ENCODE measurements around the gene MAP2K2.

DNA sequence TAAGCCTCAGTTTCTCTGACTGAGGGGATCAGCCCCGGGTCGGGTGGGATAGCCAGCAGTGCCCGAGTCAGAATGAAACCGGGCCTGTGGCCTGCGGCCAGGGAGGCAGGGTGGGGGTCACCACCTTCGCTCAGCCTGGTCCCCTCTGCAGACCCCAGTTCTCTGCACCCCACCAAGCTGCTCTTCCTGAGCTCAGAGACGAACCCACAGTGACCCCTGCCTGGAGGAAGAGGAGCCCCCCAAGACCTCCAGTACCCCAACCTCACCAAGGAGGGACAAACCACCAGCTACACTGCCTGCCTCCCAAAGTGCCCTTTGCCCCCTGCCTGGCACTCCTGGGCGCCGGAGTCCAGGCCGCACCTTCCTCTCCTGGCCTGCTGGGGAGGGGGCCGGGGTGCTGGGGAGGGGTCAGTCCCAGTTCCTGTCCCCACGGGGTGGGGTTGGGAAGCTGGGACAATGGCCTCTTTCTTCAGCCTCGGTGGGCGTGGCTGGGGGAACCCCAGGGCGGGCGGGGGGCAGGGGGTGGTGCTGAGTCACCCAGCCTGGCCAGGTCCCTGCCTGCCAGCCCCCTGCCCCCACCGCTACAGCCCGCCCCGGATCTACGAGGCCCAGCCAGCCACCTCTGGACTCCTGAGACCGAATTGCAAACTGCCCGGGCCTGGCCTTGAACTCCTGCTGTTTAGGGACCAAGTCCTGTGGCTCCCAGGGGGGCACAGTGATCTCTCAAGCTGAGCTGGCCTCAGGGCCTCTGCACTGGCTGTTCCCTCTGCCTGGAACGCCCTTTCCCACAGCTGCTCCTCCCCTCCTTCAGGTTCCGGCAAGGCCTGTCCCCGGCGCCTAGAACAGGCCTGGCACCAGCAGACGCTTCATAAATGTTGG is 71.6 kb downstream of the MAP2K2 start:
- TF ChIP-seq POLR2A (IDR thresholded peaks at IDR 0.05; ENCODE audit: low read depth, low read length), result no peak
- TF ChIP-seq, protein P1, sequence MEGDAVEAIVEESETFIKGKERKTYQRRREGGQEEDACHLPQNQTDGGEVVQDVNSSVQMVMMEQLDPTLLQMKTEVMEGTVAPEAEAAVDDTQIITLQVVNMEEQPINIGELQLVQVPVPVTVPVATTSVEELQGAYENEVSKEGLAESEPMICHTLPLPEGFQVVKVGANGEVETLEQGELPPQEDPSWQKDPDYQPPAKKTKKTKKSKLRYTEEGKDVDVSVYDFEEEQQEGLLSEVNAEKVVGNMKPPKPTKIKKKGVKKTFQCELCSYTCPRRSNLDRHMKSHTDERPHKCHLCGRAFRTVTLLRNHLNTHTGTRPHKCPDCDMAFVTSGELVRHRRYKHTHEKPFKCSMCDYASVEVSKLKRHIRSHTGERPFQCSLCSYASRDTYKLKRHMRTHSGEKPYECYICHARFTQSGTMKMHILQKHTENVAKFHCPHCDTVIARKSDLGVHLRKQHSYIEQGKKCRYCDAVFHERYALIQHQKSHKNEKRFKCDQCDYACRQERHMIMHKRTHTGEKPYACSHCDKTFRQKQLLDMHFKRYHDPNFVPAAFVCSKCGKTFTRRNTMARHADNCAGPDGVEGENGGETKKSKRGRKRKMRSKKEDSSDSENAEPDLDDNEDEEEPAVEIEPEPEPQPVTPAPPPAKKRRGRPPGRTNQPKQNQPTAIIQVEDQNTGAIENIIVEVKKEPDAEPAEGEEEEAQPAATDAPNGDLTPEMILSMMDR (IDR thresholded peaks at IDR 0.05; ENCODE audit: extremely low read depth in 1 of 2, insufficient read depth in 1 of 2, low read depth in 1 of 2, low read length in 2 of 2), result no peak
- TF ChIP-seq EZH2 (IDR thresholded peaks at IDR 0.05; ENCODE audit: borderline replicate concordance, low read depth, low read length, severe bottlenecking), result no peak

All from endothelial cell of umbilical vein (primary cell).